Globus pallidus (tissue), 1 donor: ENCODE results near the gene TBCB.
A peak's percentile ranks its signal among the peaks of the same experiment; 100 is the strongest.
"Not testable (repeated sequence)": the region's sequence is repeated elsewhere in the genome, so short reads cannot be mapped to it uniquely, and the experiment has no call there.

Experiments
- DNase-seq: peaks from one replicate; pipeline ENCODE4 v3.0.0-alpha.2; 2015; ENCODE audit warnings: low spot score

The TBCB gene, protein sequence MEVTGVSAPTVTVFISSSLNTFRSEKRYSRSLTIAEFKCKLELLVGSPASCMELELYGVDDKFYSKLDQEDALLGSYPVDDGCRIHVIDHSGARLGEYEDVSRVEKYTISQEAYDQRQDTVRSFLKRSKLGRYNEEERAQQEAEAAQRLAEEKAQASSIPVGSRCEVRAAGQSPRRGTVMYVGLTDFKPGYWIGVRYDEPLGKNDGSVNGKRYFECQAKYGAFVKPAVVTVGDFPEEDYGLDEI

DNA sequence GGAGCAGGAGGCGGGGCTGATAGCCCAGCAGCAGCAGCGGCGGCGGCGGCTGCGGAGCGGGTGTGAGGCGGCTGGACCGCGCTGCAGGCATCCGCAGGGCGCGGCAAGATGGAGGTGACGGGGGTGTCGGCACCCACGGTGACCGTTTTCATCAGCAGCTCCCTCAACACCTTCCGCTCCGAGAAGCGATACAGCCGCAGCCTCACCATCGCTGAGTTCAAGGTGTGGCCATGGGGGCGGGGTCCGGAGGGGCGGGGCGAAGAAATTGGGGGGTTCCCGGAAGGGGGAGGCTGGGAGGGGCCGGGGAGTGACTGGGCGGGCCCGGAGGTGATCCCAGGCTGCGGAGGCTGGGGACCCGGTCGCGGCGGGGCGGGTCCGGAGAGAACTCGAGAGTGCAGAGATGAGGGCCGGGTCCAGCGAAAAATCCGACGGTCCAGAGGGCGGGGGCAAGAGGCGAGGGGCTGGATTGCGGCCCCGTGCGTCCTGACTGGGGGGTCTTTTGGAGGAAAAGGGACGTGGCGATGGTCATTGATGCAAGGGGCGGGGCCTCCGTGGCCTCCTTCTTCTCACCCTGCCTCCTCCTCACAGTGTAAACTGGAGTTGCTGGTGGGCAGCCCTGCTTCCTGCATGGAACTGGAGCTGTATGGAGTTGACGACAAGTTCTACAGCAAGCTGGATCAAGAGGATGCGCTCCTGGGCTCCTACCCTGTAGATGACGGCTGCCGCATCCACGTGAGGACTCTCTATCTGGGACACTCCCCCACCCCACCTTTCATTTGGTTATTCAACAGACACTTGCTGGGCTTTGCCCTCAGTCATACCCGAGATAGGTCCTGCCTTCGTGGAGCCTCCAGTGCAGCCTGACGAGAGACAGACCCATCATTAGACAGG, at the start of gene TBCB:
TBCB (plus strand) TSS at position 16 of the 891 bp plus-strand sequence; CDS start at position 109, 93 bp downstream.
- no peak for DNase-seq

DNA sequence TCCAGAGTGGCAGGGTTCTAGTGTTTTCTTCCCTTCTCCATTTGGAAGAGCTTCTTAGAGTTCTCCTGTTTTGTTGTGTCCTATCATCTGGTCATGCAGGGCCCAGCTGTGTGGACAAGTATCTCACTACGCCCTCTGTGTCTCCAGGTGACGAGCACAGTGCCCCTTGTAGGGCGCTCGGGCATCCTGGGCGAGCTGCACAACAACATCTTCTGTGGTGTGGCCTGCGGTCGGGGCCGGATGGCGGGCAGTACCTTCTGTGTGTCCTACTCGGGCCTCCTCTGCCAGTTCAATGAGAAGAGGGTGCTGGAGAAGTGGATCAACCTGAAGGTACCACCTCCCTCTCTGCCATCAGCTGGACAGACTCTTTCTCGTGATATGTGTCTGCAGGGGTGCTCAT, 47.6 kb upstream of the TBCB start:
- DNase-seq = no peak

GRCh38 chr19:36068810-36069499, 46.3 kb upstream of the TBCB start:
- not testable (repeated sequence) for DNase-seq

- no peak for DNase-seq
These were observed 43.2 kb upstream of the TBCB start for GRCh38 chr19:36072081-36072480.

GRCh38 chr19:36073121-36073876, 42.0 kb upstream of the TBCB start:
- DNase-seq = no peak

GRCh38 chr19:36079389-36079945, 35.8 kb upstream of the TBCB start:
- no peak for DNase-seq

DNA sequence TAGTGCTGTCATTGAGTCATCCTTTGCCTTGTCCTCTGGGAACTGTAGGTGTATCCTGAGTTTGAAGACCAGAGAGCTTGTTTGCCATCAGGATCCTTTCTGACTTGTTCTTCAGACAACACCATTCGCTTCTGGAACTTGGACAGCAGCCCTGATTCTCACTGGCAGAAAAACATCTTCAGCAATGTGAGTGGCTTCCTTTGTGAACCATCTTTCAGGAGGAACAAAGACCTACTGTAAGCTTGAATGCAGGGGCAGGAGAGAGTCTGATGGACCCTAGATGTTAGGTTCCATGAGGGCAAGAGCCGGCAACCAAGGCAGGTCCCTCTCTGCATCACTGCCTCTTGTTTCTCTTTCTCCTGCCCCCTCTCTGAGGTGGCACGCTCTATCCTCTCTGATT, 33.9 kb upstream of the TBCB start:
- DNase-seq = peak; percentile 93

DNA sequence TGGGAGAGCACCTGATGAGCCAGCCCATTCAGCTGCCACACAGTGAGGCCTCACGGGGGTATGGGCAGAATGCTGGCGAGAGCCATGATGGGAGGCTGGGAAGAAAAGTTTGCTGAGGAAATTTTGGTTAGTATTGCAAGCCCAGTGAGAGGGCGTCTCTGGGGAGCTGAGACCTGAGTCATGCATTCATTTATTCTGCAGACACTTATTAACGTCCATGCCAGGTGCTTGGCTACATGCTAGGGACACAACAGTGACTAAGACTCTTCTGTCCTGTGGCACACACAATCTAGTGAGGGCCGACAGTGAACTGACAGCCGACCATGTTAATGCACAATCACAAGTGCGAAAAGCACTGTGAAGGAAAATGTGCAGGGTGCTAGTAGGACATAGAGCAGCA, 33.4 kb upstream of the TBCB start:
- DNase-seq = no peak

DNA sequence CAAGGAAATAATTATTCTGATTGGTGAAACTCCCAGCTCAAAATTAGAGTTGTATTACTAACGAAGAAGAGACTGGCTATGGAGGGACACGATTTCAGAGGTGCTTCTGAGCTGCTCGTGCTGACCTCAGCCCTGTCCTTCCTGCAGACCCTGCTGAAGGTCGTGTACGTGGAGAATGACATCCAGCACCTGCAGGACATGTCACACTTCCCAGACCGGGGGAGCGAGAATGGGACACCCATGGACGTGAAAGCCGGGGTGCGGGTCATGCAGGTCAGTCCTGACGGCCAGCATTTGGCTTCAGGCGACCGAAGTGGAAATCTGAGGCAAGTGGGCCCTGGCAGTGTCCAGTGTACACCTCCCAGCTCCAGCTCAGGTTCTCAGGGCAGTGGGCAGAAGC, 32.4 kb upstream of the TBCB start:
- DNase-seq = no peak

DNA sequence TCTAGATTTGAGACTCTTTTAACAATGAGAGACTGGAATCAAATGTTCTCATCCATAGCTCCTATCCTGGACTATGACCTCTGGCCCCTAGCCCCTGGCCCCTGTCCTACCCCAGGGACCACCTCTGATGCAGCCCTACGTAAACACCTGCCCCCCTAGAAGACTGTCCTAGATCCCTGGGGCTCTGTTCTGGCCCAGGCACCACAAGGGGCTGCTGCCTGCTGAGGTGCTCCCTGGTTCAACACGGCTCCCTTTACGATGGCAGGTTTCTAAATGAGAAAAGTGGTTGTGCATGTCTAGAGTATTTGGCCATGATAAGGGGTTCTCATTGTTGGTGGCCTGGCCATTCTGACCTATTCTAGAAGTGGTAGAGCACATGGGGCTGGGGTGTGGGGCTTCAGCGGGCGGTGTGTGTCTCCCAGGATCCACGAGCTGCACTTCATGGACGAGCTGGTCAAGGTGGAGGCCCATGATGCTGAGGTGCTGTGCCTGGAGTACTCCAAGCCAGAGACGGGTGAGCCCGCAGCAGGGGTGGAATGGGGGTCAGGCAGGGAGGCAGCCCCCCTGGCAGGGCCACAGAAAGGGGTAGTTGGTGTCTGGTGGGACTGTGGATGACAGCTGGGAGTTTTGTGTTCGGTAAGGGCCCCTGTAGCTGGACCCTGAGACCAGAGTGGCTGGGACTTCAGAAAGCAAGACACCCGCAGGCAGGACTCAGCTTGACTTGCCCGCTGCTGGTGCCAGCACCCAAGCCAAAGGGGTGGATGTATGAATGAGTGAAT, 30.8 kb upstream of the TBCB start:
- no peak for DNase-seq

DNA sequence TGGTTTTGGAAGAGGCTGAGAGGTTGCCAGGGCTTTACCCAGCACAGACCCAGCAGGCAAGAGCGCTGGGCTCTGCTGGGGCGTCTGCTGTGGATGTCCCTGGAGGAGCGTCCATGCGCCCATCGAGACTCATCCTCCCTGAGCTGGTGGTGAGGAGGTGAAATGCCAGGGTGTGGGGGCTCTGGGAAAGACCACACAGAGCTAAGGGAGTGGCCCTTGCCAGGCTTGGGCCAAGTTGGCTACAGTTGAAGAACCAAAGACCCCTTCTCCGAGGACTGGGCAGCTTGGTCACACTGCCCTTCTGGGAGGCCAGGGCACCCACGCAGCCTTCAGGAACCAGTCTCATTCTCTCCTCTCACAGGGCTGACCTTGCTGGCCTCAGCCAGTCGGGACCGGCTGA, 28.9 kb upstream of the TBCB start:
- DNase-seq = no peak

- no peak for DNase-seq
These were observed 25.4 kb upstream of the TBCB start for GRCh38 chr19:36089847-36090246.

- no peak for DNase-seq
These were observed 24.2 kb upstream of the TBCB start for GRCh38 chr19:36090910-36091695.

DNA sequence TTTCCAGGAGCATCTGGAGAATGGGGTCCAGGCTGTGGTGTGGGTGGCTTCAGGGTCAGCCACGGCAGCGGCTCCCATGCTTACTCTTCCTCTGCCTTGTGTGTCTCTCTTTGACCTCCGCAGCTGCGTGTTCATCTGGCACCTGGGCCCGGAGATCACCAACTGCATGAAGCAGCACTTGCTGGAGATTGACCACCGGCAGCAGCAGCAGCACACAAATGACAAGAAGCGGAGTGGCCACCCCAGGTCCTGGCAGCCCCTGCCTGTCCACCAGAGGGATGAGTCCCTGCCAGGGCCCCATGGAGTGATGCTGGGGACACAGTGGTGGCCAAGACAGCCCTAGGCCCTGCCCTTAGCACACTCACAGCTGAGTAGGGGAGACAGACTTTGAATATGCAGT, 22.7 kb upstream of the TBCB start:
- no peak for DNase-seq

DNA sequence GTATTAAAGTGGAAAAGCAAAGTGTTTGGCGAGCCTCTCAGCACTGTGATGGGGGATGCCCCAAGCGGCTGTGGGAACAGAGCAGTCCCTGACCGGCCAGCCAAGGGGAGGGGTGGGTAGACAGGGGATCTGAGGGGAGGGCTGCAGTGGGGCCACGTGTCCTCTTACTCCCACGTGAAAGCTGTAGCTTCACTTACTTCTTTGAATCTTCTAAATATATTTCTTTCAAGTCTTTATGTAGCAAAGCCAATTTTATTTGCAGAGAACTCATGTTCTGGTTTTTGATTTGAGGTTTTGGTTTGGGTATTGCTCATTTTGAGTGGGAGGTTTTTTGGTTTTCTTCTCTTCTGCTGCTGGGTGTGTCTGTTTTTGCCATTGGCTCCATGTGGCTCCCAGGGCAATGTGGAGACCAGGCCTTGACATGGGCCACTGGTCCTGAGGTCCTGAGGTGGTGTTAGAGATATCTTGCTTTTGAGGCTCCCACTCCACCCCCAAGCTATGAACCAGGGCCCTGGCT, 22.1 kb upstream of the TBCB start:
- no peak for DNase-seq

- DNase-seq = peak; percentile 88
These were observed 21.6 kb upstream of the TBCB start for GRCh38 chr19:36093687-36094086.

GRCh38 chr19:36097036-36097435, 18.2 kb upstream of the TBCB start:
- peak; percentile 98 for DNase-seq

DNA sequence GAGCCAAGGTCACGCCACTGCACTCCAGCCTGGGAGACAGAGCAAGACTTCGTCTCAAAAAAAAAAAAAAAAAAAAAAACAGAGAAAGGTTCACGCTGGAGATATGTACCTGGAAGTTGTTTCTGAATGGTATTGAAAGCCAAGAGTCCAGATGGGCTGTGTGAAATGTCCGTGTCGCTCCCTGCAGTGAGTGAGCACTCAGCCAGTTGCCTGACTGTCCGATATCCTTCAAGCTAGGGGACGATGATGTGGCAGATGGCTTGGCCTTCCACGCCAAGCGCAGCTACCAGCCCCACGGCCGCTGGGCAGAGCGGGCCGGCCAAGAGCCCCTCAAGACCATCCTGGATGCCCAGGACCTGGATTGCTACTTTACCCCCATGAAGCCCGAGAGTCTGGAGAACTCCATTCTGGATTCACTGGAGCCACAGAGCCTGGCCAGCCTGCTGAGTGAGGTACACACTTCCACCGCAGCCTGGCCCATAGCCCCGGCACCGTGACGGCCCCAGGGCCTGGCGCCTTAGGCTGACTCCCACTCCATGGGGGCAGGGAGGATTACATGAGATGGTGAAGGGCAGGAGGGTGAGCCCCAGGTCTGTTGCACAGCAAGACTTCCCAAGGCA, 16.0 kb upstream of the TBCB start:
- DNase-seq = no peak

GRCh38 chr19:36100476-36100875, 14.8 kb upstream of the TBCB start:
- no peak for DNase-seq
